SK-N-SH (cell line): ENCODE data around the gene C16orf96. TPM values are rescaled to one million over a fixed set of nuclear protein-coding genes. Genes with fewer than 3 reads are reported as not detected.

ENCODE experiments used
- CTCF ChIA-PET: fragments of 300-600, 350-600 bp; formaldehyde crosslinking; extraction: SDS; loops from one replicate; lab custom pipeline; 2021; lab: Yijun Ruan, JAX
- POLR2A ChIA-PET: fragments of 350-600 bp; sonication (Branson Sonifier 250); formaldehyde crosslinking; extraction: SDS; loops from one replicate; lab custom pipeline; 2020; ENCODE audit warnings: antibody characterized with exemption, inconsistent platforms; lab: Yijun Ruan, JAX
- DNase-seq: peaks from one replicate; pipeline ENCODE4 v3.0.0; 2012
- H2AFZ ChIP-seq: fragments of 200-600 bp; sonication (generic); 2 replicates; pipeline ENCODE4 v1.8.1; 2016; ENCODE audit warnings: antibody characterized with exemption, mild to moderate bottlenecking, low read depth
- H3F3A ChIP-seq: fragments of 200-600 bp; sonication (generic); replicated peaks from 2 replicates; pipeline ENCODE3; 2016; ENCODE audit warnings: antibody characterized with exemption, mild to moderate bottlenecking; ENCODE audit not compliant: insufficient read depth
- H3K27ac ChIP-seq, 2 experiments: fragments of 200-500 bp in 1 of 2; fragments of 200-600 bp in 1 of 2; sonication (Bioruptor generic) in 1 of 2; sonication (generic), shearing (Covaris generic) in 1 of 2; 2 replicates each; pipeline versions ENCODE4 v1.5.1 to v1.6.1; 2014 to 2016; ENCODE audit warnings: low read depth in 2 of 2, inconsistent platforms in 1 of 2, low read length in 1 of 2, mild to moderate bottlenecking in 1 of 2, mixed read lengths in 1 of 2
- H3K27me3 ChIP-seq: fragments of 200-600 bp; sonication (generic), shearing (Covaris generic); 2 replicates; pipeline ENCODE4 v1.6.1; 2016; ENCODE audit warnings: mixed run types; ENCODE audit not compliant: insufficient read depth
- H3K36me3 ChIP-seq, 2 experiments: fragments of 200-500 bp in 1 of 2; fragments of 200-600 bp in 1 of 2; sonication (Bioruptor generic) in 1 of 2; sonication (generic) in 1 of 2; replicated peaks in 1 of 2; 2 replicates each; pipeline versions ENCODE3 to v1.5.1; 2014 to 2016; ENCODE audit warnings: low read length in 1 of 2, mild to moderate bottlenecking in 1 of 2; ENCODE audit not compliant: insufficient read depth in 2 of 2, control insufficient read depth in 1 of 2
- H3K4me1 ChIP-seq, 2 experiments: fragments of 200-500 bp in 1 of 2; fragments of 200-600 bp in 1 of 2; sonication (Bioruptor generic) in 1 of 2; sonication (generic), shearing (Covaris generic) in 1 of 2; 2 replicates each; pipeline versions ENCODE4 v1.5.1 to v1.6.1; 2014 to 2016; ENCODE audit warnings: low read depth in 1 of 2, low read length in 1 of 2, mixed run types in 1 of 2; ENCODE audit not compliant: insufficient read depth in 2 of 2, control insufficient read depth in 1 of 2
- H3K4me2 ChIP-seq: fragments of 200-600 bp; sonication (generic), shearing (Covaris generic); 2 replicates; pipeline ENCODE4 v1.6.1; 2017; ENCODE audit warnings: mixed run types
- H3K4me3 ChIP-seq, 2 experiments: fragments of 200-500 bp in 1 of 2; fragments of 200-600 bp in 1 of 2; sonication (Bioruptor generic) in 1 of 2; sonication (generic), shearing (Covaris generic) in 1 of 2; 2 replicates each; pipeline versions ENCODE4 v1.5.1 to v1.8.1; 2014 to 2016; ENCODE audit warnings: low read depth in 2 of 2, inconsistent platforms in 1 of 2, low read length in 1 of 2, mild to moderate bottlenecking in 1 of 2, mixed read lengths in 1 of 2, moderate library complexity in 1 of 2
- H3K79me2 ChIP-seq: fragments of 200-600 bp; sonication (generic); 2 replicates; pipeline ENCODE4 v1.8.1; 2017; ENCODE audit warnings: mild to moderate bottlenecking; ENCODE audit not compliant: insufficient read depth
- H3K9ac ChIP-seq: fragments of 200-600 bp; sonication (generic); 2 replicates; pipeline ENCODE4 v1.6.1; 2017; ENCODE audit warnings: mixed run types
- H3K9me2 ChIP-seq: fragments of 200-600 bp; sonication (generic); 2 replicates; pipeline ENCODE4 v1.6.1; 2017; ENCODE audit warnings: mixed run types
- H3K9me3 ChIP-seq: fragments of 200-600 bp; sonication (generic); 2 replicates; pipeline ENCODE4 v1.6.1; 2017; ENCODE audit warnings: mixed run types, mild to moderate bottlenecking, moderate library complexity
- H4K20me1 ChIP-seq: fragments of 200-600 bp; sonication (generic); 2 replicates; pipeline ENCODE4 v1.6.1; 2017; ENCODE audit warnings: mild to moderate bottlenecking, mixed run types; ENCODE audit not compliant: insufficient read depth
- CHD2 ChIP-seq: fragments of 150-350 bp; IDR thresholded peaks from 2 replicates; pipeline ENCODE4 v1.6.1; 2018; ENCODE audit warnings: low read length; ENCODE audit not compliant: partially characterized antibody
- CTCF ChIP-seq: fragments of 200-600 bp; sonication (generic); IDR thresholded peaks from 2 replicates; pipeline ENCODE4 v1.6.1; 2017; ENCODE audit warnings: antibody characterized with exemption, mild to moderate bottlenecking, moderate library complexity
- EP300 ChIP-seq, 2 experiments: IDR thresholded peaks; 2 replicates each; pipeline versions ENCODE4 v1.4.0 to v1.6.1; 2012; ENCODE audit warnings: borderline replicate concordance in 1 of 2, low read depth in 1 of 2, low read length in 1 of 2
- FOXM1 ChIP-seq: IDR thresholded peaks from 2 replicates; pipeline ENCODE4 v1.4.0; 2012; ENCODE audit warnings: low read depth, mild to moderate bottlenecking
- GATA2 ChIP-seq: sonication (generic); formaldehyde crosslinking; IDR thresholded peaks from 2 replicates; pipeline ENCODE4 v1.5.0; 2020; ENCODE audit warnings: mild to moderate bottlenecking, missing genetic modification reagents
- IRF3 ChIP-seq: fragments of 150-350 bp; IDR thresholded peaks from 2 replicates; pipeline ENCODE4 v1.6.1; 2016; ENCODE audit warnings: mild to moderate bottlenecking, low read depth, low read length
- JUND ChIP-seq: IDR thresholded peaks from 2 replicates; pipeline ENCODE4 v1.4.0; 2012
- NRF1 ChIP-seq: IDR thresholded peaks from 2 replicates; pipeline ENCODE4 v1.6.1; 2012; ENCODE audit warnings: low read depth, mild to moderate bottlenecking, low read length
- RAD21 ChIP-seq: IDR thresholded peaks from 2 replicates; pipeline ENCODE4 v1.6.1; 2012; ENCODE audit warnings: mild to moderate bottlenecking, low read length
- RXRA ChIP-seq: IDR thresholded peaks from 2 replicates; pipeline ENCODE4 v1.4.0; 2012; ENCODE audit warnings: low read depth, mild to moderate bottlenecking, borderline replicate concordance
- USF2 ChIP-seq: fragments of 150-350 bp; IDR thresholded peaks from 2 replicates; pipeline ENCODE4 v1.6.1; 2017; ENCODE audit warnings: antibody characterized with exemption, low read length, low read depth, borderline replicate concordance
- YY1 ChIP-seq: IDR thresholded peaks from 2 replicates; pipeline ENCODE4 v1.4.0; 2012; ENCODE audit warnings: low read depth, mild to moderate bottlenecking
- WGBS: methylation state at CpG from one replicate; pipeline ENCODE4 v1.1.6; 2017; ENCODE audit warnings: low lambda C conversion rate; 5-methylcytosine and 5-hydroxymethylcytosine counted together
- polyA plus RNA-seq, 3 experiments: library from polyadenylated mRNA; depleted of rRNA; stranded (reverse); fragments of >200 nt; gene quantifications; 2 replicates each; pipeline ENCODE4 v1.2.3, GENCODE V29; 2012

Gene C16orf96
- polyA plus RNA-seq, 1 of the 3 experiments (the other 2 are of a cell fraction): 0.05 TPM

GRCh38 chr16:4641306-4641687 is 85.2 kb downstream of the C16orf96 start:
- Histone ChIP-seq H3K4me3 (no peak overlapping the region), H3K4me1 (no peaks in the 10 kb centered on the region), H3K79me2 (peaks cover 99% of the 10 kb centered on the region), H3K9ac (no peak overlapping the region), H3K36me3 (no peaks in the 10 kb centered on the region), H3K27ac (no peak overlapping the region), H3F3A (no peaks in the 10 kb centered on the region), H3K9me2 (no peaks in the 10 kb centered on the region), H3K9me3 (no peaks in the 10 kb centered on the region), H2AFZ (no peak overlapping the region), H3K27me3 (no peaks in the 10 kb centered on the region), H4K20me1 (peaks cover 86% of the 10 kb centered on the region), H3K4me2 (no peak overlapping the region)
- no peak for DNase-seq
- 95% methylated on average over 5 of the region's 5 CpGs for WGBS
- CTCF ChIA-PET: interaction anchor here (1.2 to 2.1 kb wide), 2 partner anchors 9 to 17 kb away, joined by 4 to 9 read pairs; partner anchors contain the start of gene MGRN1
- POLR2A ChIA-PET: no interaction called here
- TF ChIP-seq CTCF (no peak), RXRA (no peak), FOXM1 (no peak)

- Histone ChIP-seq H4K20me1 (peaks cover 86% of the 10 kb centered on the region), H2AFZ (no peak overlapping the region), H3K36me3 (no peaks in the 10 kb centered on the region), H3K9ac (no peak overlapping the region), H3K4me3 (no peak overlapping the region), H3K79me2 (peaks cover 99% of the 10 kb centered on the region), H3K4me2 (no peak overlapping the region), H3K4me1 (no peaks in the 10 kb centered on the region), H3K27ac (no peak overlapping the region), H3K27me3 (no peaks in the 10 kb centered on the region), H3F3A (no peaks in the 10 kb centered on the region), H3K9me2 (no peaks in the 10 kb centered on the region), H3K9me3 (no peaks in the 10 kb centered on the region)
- no peak for DNase-seq
- TF ChIP-seq USF2: no peak
- no peak for TF ChIP-seq NRF1
- TF ChIP-seq EP300 (IDR thresholded peaks at IDR 0.05; ENCODE audit: borderline replicate concordance in 1 of 2, low read depth in 1 of 2, low read length in 1 of 2): no peak
- no peak for TF ChIP-seq JUND
- TF ChIP-seq YY1: no peak
- TF ChIP-seq CHD2: no peak
- no peak for TF ChIP-seq IRF3
- no peak for TF ChIP-seq RAD21
- no peak for TF ChIP-seq GATA2
- ChIA-PET POLR2A (no interaction called here), CTCF (interaction anchor here (2.1 kb wide), 1 partner anchor 17 kb away, joined by 9 read pairs; the partner anchor contains the start of gene MGRN1)
- 97% methylated on average over 14 of the region's 14 CpGs for WGBS
Measured at GRCh38 chr16:4641895-4642294, 85.8 kb downstream of the C16orf96 start.
